Gastrocnemius medialis (tissue), 4 donors: ENCODE results near the gene KRT16. TPM values are rescaled to one million over a fixed set of nuclear protein-coding genes. Genes with fewer than 3 reads are reported as not detected.
"Not testable (repeated sequence)": the region's sequence is repeated elsewhere in the genome, so short reads cannot be mapped to it uniquely, and the experiment has no call there.

Experiments used
- ATAC-seq, 2 donors: fragments of 150-250 bp; one replicate each; pipeline ENCODE4 v1.9.1; 2016
- DNase-seq, 2 donors: peaks; one replicate each; pipeline ENCODE4 v3.0.0-alpha.2; 2019
- H3K27ac ChIP-seq, 4 donors: fragments of 200-600 bp; sonication (generic); 1 replicate in 1 of 4; 2 replicates in 3 of 4; pipeline ENCODE4 v1.5.1; 2016 to 2018; ENCODE audit warnings: mild to moderate bottlenecking in 2 of 4, moderate library complexity in 1 of 4
- H3K27me3 ChIP-seq, 3 donors: fragments of 200-600 bp; sonication (generic) in 2 of 3; 1 replicate in 1 of 3; 2 replicates in 2 of 3; pipeline versions ENCODE4 v1.5.1 to v1.6.0; 2016 to 2019; ENCODE audit warnings: mild to moderate bottlenecking in 1 of 3, moderate library complexity in 1 of 3
- H3K36me3 ChIP-seq, 2 donors: fragments of 200-600 bp; sonication (generic) in 1 of 2; one replicate each; pipeline ENCODE4 v1.5.1; 2017 to 2018
- H3K4me1 ChIP-seq, 2 donors: fragments of 200-600 bp; sonication (generic) in 1 of 2; one replicate each; pipeline ENCODE4 v1.5.1; 2016 to 2017; ENCODE audit warnings: mild to moderate bottlenecking in 2 of 2
- H3K4me3 ChIP-seq, 4 donors: fragments of 200-600 bp; sonication (generic) in 3 of 4; 1 replicate in 1 of 4; 2 replicates in 3 of 4; pipeline ENCODE4 v1.5.1; 2016 to 2019; ENCODE audit warnings: mild to moderate bottlenecking in 2 of 4
- H3K9me3 ChIP-seq, 3 donors: fragments of 200-600 bp; sonication (generic) in 2 of 3; 1 replicate in 1 of 3; 2 replicates in 2 of 3; pipeline ENCODE4 v1.5.1; 2016 to 2019
- CTCF ChIP-seq, 5 experiments: fragments of 450-650 bp in 3 of 5; fragments of 200-600 bp in 2 of 5; sonication (generic) in 2 of 5; IDR thresholded peaks in 4 of 5; conservative IDR thresholded peaks in 1 of 5; 1 replicate in 4 of 5; 2 replicates in 1 of 5; pipeline ENCODE4 v1.5.1; 2016 to 2019; ENCODE audit warnings: antibody characterized with exemption in 5 of 5, mild to moderate bottlenecking in 3 of 5, moderate library complexity in 3 of 5
- POLR2A ChIP-seq, 2 donors: fragments of 450-650 bp; IDR thresholded peaks; one replicate each; pipeline ENCODE4 v1.6.1; 2017; ENCODE audit warnings: antibody characterized with exemption in 2 of 2, mild to moderate bottlenecking in 2 of 2, moderate library complexity in 2 of 2
- in situ Hi-C, 4 donors: fragments of 200-750 bp; cut with MboI; loops; one replicate each; pipeline versions ENCODE4 v1.15.0 to v1.8.0; 2017; ENCODE audit warnings: low sequenced_read_pairs in 4 of 4
- intact Hi-C: fragments of 100-400 bp; cut with DNase I; formaldehyde crosslinking; loops from one replicate; pipeline ENCODE4 v1.15.1; 2023; ENCODE audit warnings: low total_unique reads
- total RNA-seq, 4 donors: library from RNA; depleted of rRNA; stranded (reverse); fragments of >200 nt; gene quantifications; one replicate each; pipeline versions ENCODE4 v1.1.0 to v1.2.3, GENCODE V29; 2016

Gene KRT16
- under 1 TPM in 1 of 4 donors, not detected in 3; 0.34 TPM for total RNA-seq

DNA sequence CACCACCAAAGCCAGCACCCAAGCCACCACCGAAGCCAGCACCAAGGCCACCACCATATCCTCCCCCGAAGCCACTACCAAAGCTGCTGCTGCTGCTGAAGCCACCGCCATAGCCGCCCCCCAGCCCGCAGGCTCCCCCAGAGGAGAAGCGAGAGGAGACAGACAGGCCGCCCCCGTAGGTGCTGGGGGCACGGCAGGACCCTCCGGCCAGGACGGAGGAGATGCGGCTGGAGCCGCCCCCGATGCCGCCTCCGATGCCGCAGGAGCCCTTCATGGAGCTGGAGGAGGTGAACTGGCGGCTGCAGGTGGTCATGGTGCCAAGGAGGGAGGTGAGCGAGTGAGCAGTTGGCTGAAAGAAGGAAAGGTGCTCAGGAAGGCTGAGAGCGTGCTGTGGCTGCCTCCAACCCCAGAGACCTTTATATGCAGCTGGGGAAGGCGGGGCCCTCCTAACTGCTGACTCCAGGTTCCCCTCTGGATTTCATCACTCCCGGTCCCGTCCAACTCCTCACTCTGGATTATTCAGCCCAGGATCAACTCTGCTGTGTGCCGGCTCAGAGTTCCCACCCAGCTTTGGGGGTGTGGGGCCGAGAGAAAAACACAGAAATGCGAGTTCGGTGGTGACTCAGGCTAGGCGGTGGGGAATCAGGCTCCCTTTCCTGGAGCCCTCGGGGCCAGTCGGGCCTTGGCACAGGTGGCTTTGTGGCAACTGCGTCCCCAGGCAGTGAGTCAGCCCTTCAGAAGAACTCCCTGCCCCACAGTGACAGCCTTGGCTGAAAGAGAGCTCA is at the start of gene KRT16:
Gene KRT16 (minus strand): TSS at position 392 of the 785 bp plus-strand sequence. CDS start 79 bp downstream, at position 313.
- H3K4me3 ChIP-seq, H3K36me3 ChIP-seq, H3K27me3 ChIP-seq, H3K4me1 ChIP-seq, in situ Hi-C loops, intact Hi-C loops, H3K9me3 ChIP-seq, H3K27ac ChIP-seq: not testable (repeated sequence)
- peak in 1 of 2 donors; percentile 68 for ATAC-seq
- DNase-seq = peak in 1 of 2 donors; percentile 15

DNA sequence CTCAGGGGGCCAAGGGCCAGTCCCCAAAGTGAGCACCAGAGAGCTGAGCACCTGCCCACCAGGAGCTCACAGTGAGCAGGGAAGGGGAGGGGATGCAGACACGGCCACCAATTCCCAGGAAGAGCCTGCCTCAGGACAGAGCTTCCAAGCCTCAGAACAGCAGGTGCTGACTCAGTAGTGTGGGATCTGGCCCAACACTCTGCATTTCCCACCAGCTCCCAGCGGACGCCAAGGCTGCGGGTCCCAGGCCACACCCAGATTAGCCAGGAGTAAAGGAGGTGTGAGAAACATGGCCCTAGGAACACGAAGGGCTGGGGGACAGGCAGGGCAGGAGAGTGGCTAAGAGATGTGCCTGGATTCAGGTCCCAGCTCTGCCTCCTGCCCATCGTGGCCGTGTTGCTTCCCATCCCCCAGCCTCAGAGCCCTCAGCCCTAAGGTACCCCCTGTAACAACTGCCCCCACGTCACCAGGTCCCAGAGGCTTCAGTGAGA is 47.7 kb upstream of the KRT16 start:
- TF ChIP-seq CTCF (IDR thresholded peaks at IDR 0.05 in 4 of 5, conservative IDR thresholded peaks at IDR 0.05 in 1 of 5) = no peak
- TF ChIP-seq POLR2A (IDR thresholded peaks at IDR 0.05) = no peak
- no peak overlapping the region for H3K4me3 ChIP-seq
- H3K36me3 ChIP-seq = no peaks in the 10 kb centered on the region
- peaks cover 0 to under 1% of the 10 kb centered on the region in 2 donors for H3K4me1 ChIP-seq
- in situ Hi-C loops = loop anchor here (5.0 to 25.0 kb wide), 7 partner anchors 105 to 1048 kb away; partner anchors contain the start of gene KRT10 (in 1 of the 4)
- DNase-seq (no peak), ATAC-seq (no peak)
- no peaks in the 10 kb centered on the region for H3K27me3 ChIP-seq
- H3K27ac ChIP-seq = no peak overlapping the region
- intact Hi-C loops = no loop called here
- no peaks in the 10 kb centered on the region for H3K9me3 ChIP-seq

GRCh38 chr17:41659427-41660212 is 47.1 kb upstream of the KRT16 start:
- intact Hi-C loops (no loop called here), in situ Hi-C loops (loop anchor here (5.0 to 25.0 kb wide), 7 partner anchors 105 to 1047 kb away; partner anchors contain the start of gene KRT10 (in 1 of the 4))
- H3K4me3 ChIP-seq = no peak overlapping the region
- H3K27ac ChIP-seq = no peak overlapping the region
- no peaks in the 10 kb centered on the region for H3K27me3 ChIP-seq
- TF ChIP-seq CTCF (IDR thresholded peaks at IDR 0.05 in 4 of 5, conservative IDR thresholded peaks at IDR 0.05 in 1 of 5) (no peak), POLR2A (IDR thresholded peaks at IDR 0.05) (no peak)
- ATAC-seq = no peak
- no peaks in the 10 kb centered on the region for H3K9me3 ChIP-seq
- no peaks in the 10 kb centered on the region for H3K4me1 ChIP-seq
- no peaks in the 10 kb centered on the region for H3K36me3 ChIP-seq
- no peak for DNase-seq

GRCh38 chr17:41658846-41659245 is 46.3 kb upstream of the KRT16 start:
- intact Hi-C loops = no loop called here

More at GRCh38 chr17:41658846-41659245, 46.3 kb upstream of the KRT16 start:
- Histone ChIP-seq H3K4me1 (no peaks in the 10 kb centered on the region), H3K27ac (no peak overlapping the region), H3K9me3 (no peaks in the 10 kb centered on the region), H3K4me3 (no peak overlapping the region), H3K27me3 (no peaks in the 10 kb centered on the region), H3K36me3 (no peaks in the 10 kb centered on the region)
- in situ Hi-C loops = loop anchor here in 2 of 4 donors (25.0 kb wide), 2 partner anchors 847 to 1047 kb away; partner anchors contain the start of gene KRT10 (in 1 of the 2)
- DNase-seq (no peak), ATAC-seq (no peak)
- TF ChIP-seq POLR2A (IDR thresholded peaks at IDR 0.05) (no peak), CTCF (IDR thresholded peaks at IDR 0.05 in 4 of 5, conservative IDR thresholded peaks at IDR 0.05 in 1 of 5) (no peak)
